Liver (tissue), 9 donors: ENCODE results near the gene EDIL3. TPM values are rescaled to one million over a fixed set of nuclear protein-coding genes. Genes with fewer than 3 reads are reported as not detected.

Source experiments
- DNase-seq: peaks from one replicate; pipeline ENCODE4 v3.0.0-alpha.2; 2017; ENCODE audit warnings: low spot score
- H3K27ac ChIP-seq, 2 donors: one replicate each; pipeline ENCODE4 v1.7.0; 2013; ENCODE audit warnings: inconsistent platforms in 2 of 2, low read length in 2 of 2, control low read depth in 1 of 2, low read depth in 1 of 2, mild to moderate bottlenecking in 1 of 2
- H3K27me3 ChIP-seq, 4 donors: one replicate each; pipeline versions ENCODE4 v1.6.1 to v1.7.0; 2013; ENCODE audit warnings: low read length in 3 of 4, inconsistent platforms in 1 of 4, mild to moderate bottlenecking in 1 of 4, moderate library complexity in 1 of 4; ENCODE audit not compliant: control insufficient read depth in 4 of 4, insufficient read depth in 4 of 4
- H3K36me3 ChIP-seq, 4 donors: one replicate each; pipeline versions ENCODE4 v1.6.1 to v1.7.0; 2013; ENCODE audit warnings: low read length in 3 of 4, mild to moderate bottlenecking in 3 of 4, low read depth in 1 of 4, moderate library complexity in 1 of 4; ENCODE audit not compliant: control insufficient read depth in 4 of 4, insufficient read depth in 3 of 4
- H3K4me1 ChIP-seq, 4 donors: one replicate each; pipeline versions ENCODE4 v1.6.1 to v1.7.0; 2013; ENCODE audit warnings: low read length in 3 of 4, mild to moderate bottlenecking in 3 of 4, moderate library complexity in 1 of 4; ENCODE audit not compliant: control insufficient read depth in 4 of 4, insufficient read depth in 4 of 4
- H3K4me3 ChIP-seq, 3 donors: one replicate each; pipeline versions ENCODE4 v1.6.1 to v1.7.0; 2013; ENCODE audit warnings: low read length in 3 of 3, control low read depth in 1 of 3, low read depth in 1 of 3, mild to moderate bottlenecking in 1 of 3
- H3K9ac ChIP-seq, 2 donors: one replicate each; pipeline ENCODE4 v1.7.0; 2013; ENCODE audit warnings: low read length in 2 of 2, mild to moderate bottlenecking in 2 of 2, moderate library complexity in 2 of 2, control low read depth in 1 of 2, low read depth in 1 of 2
- H3K9me3 ChIP-seq, 4 donors: one replicate each; pipeline versions ENCODE4 v1.6.1 to v1.7.0; 2013; ENCODE audit warnings: low read length in 3 of 4; ENCODE audit not compliant: control insufficient read depth in 4 of 4
- CTCF ChIP-seq: fragments of 150-350 bp; IDR thresholded peaks from 2 replicates; pipeline ENCODE4 v1.5.1; 2017; ENCODE audit warnings: improper control_type of control experiment, low read depth, low read length; ENCODE audit not compliant: missing input control
- FOXA2 ChIP-seq: IDR thresholded peaks from 2 replicates; pipeline ENCODE4 v1.6.1; 2016; ENCODE audit warnings: antibody characterized with exemption
- GABPA ChIP-seq, 2 donors: IDR thresholded peaks in 1 of 2; conservative IDR thresholded peaks in 1 of 2; 2 replicates each; pipeline ENCODE4 v1.6.1; 2016; ENCODE audit warnings: antibody characterized with exemption in 2 of 2, mild to moderate bottlenecking in 1 of 2, moderate library complexity in 1 of 2
- JUND ChIP-seq, 2 donors: IDR thresholded peaks; 2 replicates each; pipeline ENCODE4 v1.6.1; 2016; ENCODE audit warnings: antibody characterized with exemption in 2 of 2
- MAX ChIP-seq: IDR thresholded peaks from 2 replicates; pipeline ENCODE4 v1.6.1; 2016; ENCODE audit warnings: antibody characterized with exemption
- NR2F2 ChIP-seq: IDR thresholded peaks from 2 replicates; pipeline ENCODE4 v1.6.1; 2016; ENCODE audit warnings: antibody characterized with exemption
- RAD21 ChIP-seq, 2 donors: IDR thresholded peaks; 2 replicates each; pipeline ENCODE4 v1.6.1; 2016; ENCODE audit warnings: antibody characterized with exemption in 2 of 2, mild to moderate bottlenecking in 2 of 2
- RXRA ChIP-seq, 2 donors: IDR thresholded peaks; 2 replicates each; pipeline ENCODE4 v1.6.1; 2017 to 2018; ENCODE audit warnings: antibody characterized with exemption in 2 of 2, mild to moderate bottlenecking in 1 of 2
- TAF1 ChIP-seq: conservative IDR thresholded peaks from 2 replicates; pipeline ENCODE4 v1.6.1; 2016; ENCODE audit warnings: antibody characterized with exemption, mild to moderate bottlenecking
- ZBTB33 ChIP-seq: IDR thresholded peaks from 2 replicates; pipeline ENCODE4 v1.6.1; 2016; ENCODE audit warnings: antibody characterized with exemption
- WGBS: extraction: QIAGEN DNeasy Blood & Tissue Kit; methylation state at CpG from one replicate; pipeline ENCODE4 v1.1.7; 2013; 5-methylcytosine and 5-hydroxymethylcytosine counted together
- polyA plus RNA-seq, 2 donors: library from polyadenylated mRNA; stranded (reverse) in 1 of 2; unstranded in 1 of 2; fragments of 200-250 nt in 1 of 2; fragments of >200 nt in 1 of 2; fragmentation: Nextera tagmentation in 1 of 2; extraction: Ambion mirVana in 1 of 2; gene quantifications; one replicate each; pipeline versions ENCODE4 v1.2.1 to v1.2.3, GENCODE V29; 2013 to 2015
- total RNA-seq, 2 donors: library from RNA; depleted of rRNA; stranded (reverse); fragments of >200 nt; gene quantifications; one replicate each; pipeline ENCODE4 v1.2.3, GENCODE V29; 2014
- donor health status: healthy.
- donor health status: healthy.
- donor health status: healthy.
- donor health status: healthy.
- donor health status: healthy.

EDIL3 gene
- total and polyA plus RNA-seq, 4 donors = 0.33 to 12.0 (median 0.76) TPM

GRCh38 chr5:84091127-84091799 lies 293.4 kb downstream of the EDIL3 start:
- no peak for TF ChIP-seq FOXA2
- TF ChIP-seq RXRA (IDR thresholded peaks at IDR 0.05) = no peak
- TF ChIP-seq NR2F2 = no peak
- no peak for TF ChIP-seq TAF1
- TF ChIP-seq CTCF = no peak
- TF ChIP-seq GABPA (IDR thresholded peaks at IDR 0.05 in 1 of 2, conservative IDR thresholded peaks at IDR 0.05 in 1 of 2) = no peak
- Histone ChIP-seq H3K27ac (no peak overlapping the region), H3K36me3 (no peaks in the 10 kb centered on the region), H3K4me1 (no peaks in the 10 kb centered on the region), H3K9me3 (no peaks in the 10 kb centered on the region), H3K4me3 (no peak overlapping the region), H3K9ac (no peak overlapping the region), H3K27me3 (no peaks in the 10 kb centered on the region)
- 32% methylated on average over 4 of the region's 4 CpGs for WGBS
- no peak for DNase-seq

- H3K9me3 ChIP-seq = no peaks in the 10 kb centered on the region
- H3K36me3 ChIP-seq = no peaks in the 10 kb centered on the region
- DNase-seq = peak; percentile 43
- no peaks in the 10 kb centered on the region for H3K27me3 ChIP-seq
- peak; percentile 12 for TF ChIP-seq CTCF
- peak; percentile 36 to 62 for TF ChIP-seq RAD21 (IDR thresholded peaks at IDR 0.05)
- no peak for TF ChIP-seq JUND (IDR thresholded peaks at IDR 0.05)
- H3K27ac ChIP-seq = no peak overlapping the region
- H3K9ac ChIP-seq = no peak overlapping the region
- H3K4me3 ChIP-seq = no peak overlapping the region
- no peaks in the 10 kb centered on the region for H3K4me1 ChIP-seq
- WGBS = 34% methylated on average over 2 of the region's 2 CpGs
Observed at GRCh38 chr5:84088996-84089395, 295.7 kb downstream of the EDIL3 start.

- no peak for TF ChIP-seq TAF1
- no peak for TF ChIP-seq MAX
- no peak for TF ChIP-seq ZBTB33
- no peaks in the 10 kb centered on the region for H3K36me3 ChIP-seq
- no peak for DNase-seq
- no peaks in the 10 kb centered on the region for H3K9me3 ChIP-seq
- 84% methylated on average over 6 of the region's 6 CpGs for WGBS
- H3K4me3 ChIP-seq = no peak overlapping the region
- H3K27ac ChIP-seq = no peak overlapping the region
- no peaks in the 10 kb centered on the region for H3K27me3 ChIP-seq
- H3K9ac ChIP-seq = no peak overlapping the region
- no peaks in the 10 kb centered on the region for H3K4me1 ChIP-seq
Observed at GRCh38 chr5:84086511-84086910, 298.2 kb downstream of the EDIL3 start.
